HEK293 (cell line): ENCODE results near the gene ACSS2.

Experiments used
- PRDM4 ChIP-seq: fragments of 450-650 bp; formaldehyde crosslinking; IDR thresholded peaks from 2 replicates; pipeline ENCODE4 v1.5.1; 2017; ENCODE audit warnings: missing biosample characterization, missing genetic modification characterization
- ZBTB48 ChIP-seq: fragments of 450-650 bp; formaldehyde crosslinking; IDR thresholded peaks from 2 replicates; pipeline ENCODE4 v1.5.1; 2016; ENCODE audit warnings: missing biosample characterization, missing genetic modification characterization
- ZNF202 ChIP-seq: fragments of 450-650 bp; formaldehyde crosslinking; IDR thresholded peaks from 2 replicates; pipeline ENCODE4 v1.5.1; 2016; ENCODE audit warnings: missing biosample characterization, missing genetic modification characterization, borderline replicate concordance
- ZNF423 ChIP-seq: fragments of 450-650 bp; formaldehyde crosslinking; IDR thresholded peaks from 2 replicates; pipeline ENCODE4 v1.5.1; 2016; ENCODE audit warnings: missing biosample characterization, missing genetic modification characterization
- ZNF514 ChIP-seq: fragments of 450-650 bp; formaldehyde crosslinking; IDR thresholded peaks from 2 replicates; pipeline ENCODE4 v1.5.1; 2016; ENCODE audit warnings: missing biosample characterization, missing genetic modification characterization
- ZNF561 ChIP-seq: fragments of 450-650 bp; IDR thresholded peaks from 2 replicates; pipeline ENCODE4 v1.5.1; 2018; ENCODE audit warnings: missing biosample characterization, missing genetic modification characterization, borderline replicate concordance
- TF ChIP-seq, protein P1 (sequence below): fragments of 450-650 bp; formaldehyde crosslinking; IDR thresholded peaks from 2 replicates; pipeline ENCODE4 v1.5.1; 2016; ENCODE audit warnings: missing biosample characterization, missing genetic modification characterization

GRCh38 chr20:34920055-34920454, 43.6 kb downstream of the ACSS2 start:
- TF ChIP-seq ZNF423 (tag by site-specific recombination) (no peak), ZBTB48 (tag by site-specific recombination) (no peak), PRDM4 (tag by site-specific recombination) (no peak), ZNF514 (no peak), ZNF561 (tag by site-specific recombination) (no peak), ZNF202 (tag by site-specific recombination) (no peak)
- TF ChIP-seq, protein P1, sequence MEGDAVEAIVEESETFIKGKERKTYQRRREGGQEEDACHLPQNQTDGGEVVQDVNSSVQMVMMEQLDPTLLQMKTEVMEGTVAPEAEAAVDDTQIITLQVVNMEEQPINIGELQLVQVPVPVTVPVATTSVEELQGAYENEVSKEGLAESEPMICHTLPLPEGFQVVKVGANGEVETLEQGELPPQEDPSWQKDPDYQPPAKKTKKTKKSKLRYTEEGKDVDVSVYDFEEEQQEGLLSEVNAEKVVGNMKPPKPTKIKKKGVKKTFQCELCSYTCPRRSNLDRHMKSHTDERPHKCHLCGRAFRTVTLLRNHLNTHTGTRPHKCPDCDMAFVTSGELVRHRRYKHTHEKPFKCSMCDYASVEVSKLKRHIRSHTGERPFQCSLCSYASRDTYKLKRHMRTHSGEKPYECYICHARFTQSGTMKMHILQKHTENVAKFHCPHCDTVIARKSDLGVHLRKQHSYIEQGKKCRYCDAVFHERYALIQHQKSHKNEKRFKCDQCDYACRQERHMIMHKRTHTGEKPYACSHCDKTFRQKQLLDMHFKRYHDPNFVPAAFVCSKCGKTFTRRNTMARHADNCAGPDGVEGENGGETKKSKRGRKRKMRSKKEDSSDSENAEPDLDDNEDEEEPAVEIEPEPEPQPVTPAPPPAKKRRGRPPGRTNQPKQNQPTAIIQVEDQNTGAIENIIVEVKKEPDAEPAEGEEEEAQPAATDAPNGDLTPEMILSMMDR (tag by site-specific recombination): no peak
